H9 (cell line): ENCODE measurements around the gene TULP3. TPM values are rescaled to one million over a fixed set of nuclear protein-coding genes. Genes with fewer than 3 reads are reported as not detected.

Source experiments
- DNase-seq: peaks from one replicate; pipeline ENCODE4 v3.0.0-alpha.2; 2017
- H2AFZ ChIP-seq: one replicate; pipeline ENCODE4 v1.6.1; 2013; ENCODE audit warnings: mild to moderate bottlenecking, low read length, control low read depth, moderate library complexity
- H2AK5ac ChIP-seq: 2 replicates; pipeline ENCODE4 v1.6.1; 2013; ENCODE audit warnings: low read length, control low read depth, mixed read lengths; ENCODE audit not compliant: insufficient read length
- H2BK120ac ChIP-seq: one replicate; pipeline ENCODE4 v1.6.1; 2013; ENCODE audit warnings: low read depth, mild to moderate bottlenecking, low read length, control low read depth, inconsistent platforms; ENCODE audit not compliant: poor library complexity, severe bottlenecking
- H2BK12ac ChIP-seq: 2 replicates; pipeline ENCODE4 v1.6.1; 2013; ENCODE audit warnings: low read length, control low read depth, mixed read lengths, low read depth; ENCODE audit not compliant: insufficient read length
- H2BK15ac ChIP-seq: 2 replicates; pipeline ENCODE4 v1.6.1; 2013; ENCODE audit warnings: low read depth, low read length, control low read depth
- H2BK20ac ChIP-seq: one replicate; pipeline ENCODE4 v1.6.1; 2013; ENCODE audit warnings: low read depth, mild to moderate bottlenecking, low read length, control low read depth, inconsistent platforms; ENCODE audit not compliant: poor library complexity, severe bottlenecking
- H2BK5ac ChIP-seq: 2 replicates; pipeline ENCODE4 v1.6.1; 2013; ENCODE audit warnings: low read length, control low read depth, mixed read lengths; ENCODE audit not compliant: insufficient read length
- H3K14ac ChIP-seq: 2 replicates; pipeline ENCODE4 v1.6.1; 2013; ENCODE audit warnings: low read length, control low read depth; ENCODE audit not compliant: insufficient read depth
- H3K18ac ChIP-seq: 2 replicates; pipeline ENCODE4 v1.6.1; 2013; ENCODE audit warnings: low read depth, mild to moderate bottlenecking, mixed read lengths, low read length, control low read depth; ENCODE audit not compliant: insufficient read length
- H3K23ac ChIP-seq: 2 replicates; pipeline ENCODE4 v1.6.1; 2013; ENCODE audit warnings: low read length, control low read depth, mixed read lengths, low read depth; ENCODE audit not compliant: insufficient read length
- H3K23me2 ChIP-seq: 2 replicates; pipeline ENCODE4 v1.6.1; 2013; ENCODE audit warnings: low read depth, mild to moderate bottlenecking, mixed read lengths, low read length, control low read depth; ENCODE audit not compliant: insufficient read length, poor library complexity, severe bottlenecking
- H3K27ac ChIP-seq: 2 replicates; pipeline ENCODE4 v1.5.1; 2013; ENCODE audit warnings: low read length, control low read depth, mixed read lengths, low read depth; ENCODE audit not compliant: insufficient read length
- H3K27me3 ChIP-seq: 2 replicates; pipeline ENCODE4 v1.6.1; 2013; ENCODE audit warnings: low read length, control low read depth, inconsistent platforms; ENCODE audit not compliant: insufficient read depth
- H3K4ac ChIP-seq: 2 replicates; pipeline ENCODE4 v1.6.1; 2013; ENCODE audit warnings: low read depth, mild to moderate bottlenecking, control low read depth, inconsistent platforms, low read length, moderate library complexity
- H3K4me1 ChIP-seq: 2 replicates; pipeline ENCODE4 v1.6.1; 2013; ENCODE audit warnings: low read length, control low read depth, inconsistent platforms; ENCODE audit not compliant: insufficient read depth
- H3K4me2 ChIP-seq: 2 replicates; pipeline ENCODE4 v1.6.1; 2013; ENCODE audit warnings: low read length, control low read depth, mixed read lengths; ENCODE audit not compliant: insufficient read length, insufficient read depth
- H3K56ac ChIP-seq: 2 replicates; pipeline ENCODE4 v1.6.1; 2013; ENCODE audit warnings: low read depth, mild to moderate bottlenecking, mixed read lengths, low read length, control low read depth; ENCODE audit not compliant: insufficient read length
- H3K79me1 ChIP-seq: 2 replicates; pipeline ENCODE4 v1.6.1; 2013; ENCODE audit warnings: low read depth, mild to moderate bottlenecking, moderate library complexity, low read length, control low read depth, inconsistent platforms; ENCODE audit not compliant: insufficient read depth, poor library complexity, severe bottlenecking
- H3K79me2 ChIP-seq: 2 replicates; pipeline ENCODE4 v1.6.1; 2013; ENCODE audit warnings: low read length, control low read depth, inconsistent platforms; ENCODE audit not compliant: insufficient read depth
- H3K9ac ChIP-seq: 2 replicates; pipeline ENCODE4 v1.6.1; 2013; ENCODE audit warnings: low read length, control low read depth, mixed read lengths; ENCODE audit not compliant: insufficient read length; ENCODE audit errors: extremely low read depth
- H3K9me3 ChIP-seq: one replicate; pipeline ENCODE4 v1.6.1; 2013; ENCODE audit warnings: low read depth, low read length, inconsistent platforms; ENCODE audit not compliant: control insufficient read depth
- H3T11ph ChIP-seq: one replicate; pipeline ENCODE4 v1.6.1; 2013; ENCODE audit warnings: mild to moderate bottlenecking, low read length, control low read depth, inconsistent platforms
- H4K20me1 ChIP-seq: one replicate; pipeline ENCODE4 v1.6.1; 2013; ENCODE audit not compliant: control insufficient read depth, insufficient read length, insufficient read depth
- H4K5ac ChIP-seq: 2 replicates; pipeline ENCODE4 v1.6.1; 2013; ENCODE audit warnings: low read depth, mild to moderate bottlenecking, mixed read lengths, low read length, control low read depth; ENCODE audit not compliant: insufficient read length
- H4K8ac ChIP-seq: replicated peaks from 2 replicates; pipeline ENCODE4 v1.6.1; 2013; ENCODE audit warnings: low read length, control low read depth, mixed read lengths, low read depth; ENCODE audit not compliant: insufficient read length
- H4K91ac ChIP-seq: 2 replicates; pipeline ENCODE4 v1.6.1; 2013; ENCODE audit warnings: low read depth, mild to moderate bottlenecking, moderate library complexity, mixed read lengths, low read length, control low read depth; ENCODE audit not compliant: insufficient read length
- H3K27ac Mint-ChIP-seq, 3 experiments: 2 replicates in 2 of 3; 3 replicates in 1 of 3; pipeline ENCODE4 v1.8.0; 2020 to 2021; ENCODE audit warnings: mixed read lengths in 3 of 3, mild to moderate bottlenecking in 1 of 3, moderate library complexity in 1 of 3
- H3K27me3 Mint-ChIP-seq: 2 replicates; pipeline ENCODE4 v1.8.0; 2021; ENCODE audit warnings: low read depth, mild to moderate bottlenecking, moderate library complexity, mixed read lengths
- H3K36me3 Mint-ChIP-seq, 3 experiments: 2 replicates in 2 of 3; 3 replicates in 1 of 3; pipeline ENCODE4 v1.8.0; 2020 to 2021; ENCODE audit warnings: low read depth in 3 of 3, mixed read lengths in 3 of 3; ENCODE audit not compliant: insufficient read depth in 1 of 3
- H3K4me1 Mint-ChIP-seq, 2 experiments: 2 replicates each; pipeline ENCODE4 v1.8.0; 2020; ENCODE audit warnings: mixed read lengths in 2 of 2
- H3K4me3 Mint-ChIP-seq, 2 experiments: 2 replicates in 1 of 2; 3 replicates in 1 of 2; pipeline ENCODE4 v1.8.0; 2020 to 2021; ENCODE audit warnings: mild to moderate bottlenecking in 2 of 2, mixed read lengths in 2 of 2, moderate library complexity in 1 of 2
- H3K9me3 Mint-ChIP-seq, 2 experiments: 2 replicates in 1 of 2; 3 replicates in 1 of 2; pipeline ENCODE4 v1.8.0; 2020; ENCODE audit warnings: mild to moderate bottlenecking in 2 of 2, mixed read lengths in 2 of 2, moderate library complexity in 1 of 2
- WGBS: extraction: QIAGEN DNeasy Blood & Tissue Kit; methylation state at CpG from one replicate; pipeline ENCODE4 v1.1.7; 2013; ENCODE audit warnings: missing lambda C conversion rate, low lambda C conversion rate, mixed read lengths; ENCODE audit not compliant: insufficient read length; ENCODE audit errors: extremely low coverage; 5-methylcytosine and 5-hydroxymethylcytosine counted together
- total RNA-seq: library from RNA; stranded (reverse); gene quantifications from 2 replicates; pipeline ENCODE4 v1.2.1, GENCODE V29; 2021
- TF ChIP-seq, protein P1 (sequence below): fragments of 200-600 bp; sonication (generic); conservative IDR thresholded peaks from 3 replicates; pipeline ENCODE4 v1.8.0; 2021; ENCODE audit warnings: antibody characterized with exemption, mild to moderate bottlenecking

The TULP3 gene
- total RNA-seq, 1 experiment from 2014 or later: 22.3 TPM

- no peak overlapping the region for H2BK12ac ChIP-seq
- no peak overlapping the region for H3K4ac ChIP-seq
- peaks cover 4 to 5% (median 4%) of the 10 kb centered on the region in 3 experiments for H3K36me3 Mint-ChIP-seq
- no peak overlapping the region for H2AK5ac ChIP-seq
- no peak overlapping the region for H4K8ac ChIP-seq
- H3K4me3 Mint-ChIP-seq: no peak overlapping the region
- H3K9me3 ChIP-seq: no peaks in the 10 kb centered on the region
- H3K27me3 Mint-ChIP-seq: peaks cover 4% of the 10 kb centered on the region
- no peak overlapping the region for H3K14ac ChIP-seq
- peak; percentile 96 for DNase-seq
- H4K91ac ChIP-seq: no peak overlapping the region
- no peak overlapping the region for H3K18ac ChIP-seq
- no peak overlapping the region for H2BK20ac ChIP-seq
- no peak overlapping the region for H2AFZ ChIP-seq
- no peak overlapping the region for H2BK120ac ChIP-seq
- H3K9me3 Mint-ChIP-seq: no peaks in the 10 kb centered on the region
- TF ChIP-seq, protein P1, sequence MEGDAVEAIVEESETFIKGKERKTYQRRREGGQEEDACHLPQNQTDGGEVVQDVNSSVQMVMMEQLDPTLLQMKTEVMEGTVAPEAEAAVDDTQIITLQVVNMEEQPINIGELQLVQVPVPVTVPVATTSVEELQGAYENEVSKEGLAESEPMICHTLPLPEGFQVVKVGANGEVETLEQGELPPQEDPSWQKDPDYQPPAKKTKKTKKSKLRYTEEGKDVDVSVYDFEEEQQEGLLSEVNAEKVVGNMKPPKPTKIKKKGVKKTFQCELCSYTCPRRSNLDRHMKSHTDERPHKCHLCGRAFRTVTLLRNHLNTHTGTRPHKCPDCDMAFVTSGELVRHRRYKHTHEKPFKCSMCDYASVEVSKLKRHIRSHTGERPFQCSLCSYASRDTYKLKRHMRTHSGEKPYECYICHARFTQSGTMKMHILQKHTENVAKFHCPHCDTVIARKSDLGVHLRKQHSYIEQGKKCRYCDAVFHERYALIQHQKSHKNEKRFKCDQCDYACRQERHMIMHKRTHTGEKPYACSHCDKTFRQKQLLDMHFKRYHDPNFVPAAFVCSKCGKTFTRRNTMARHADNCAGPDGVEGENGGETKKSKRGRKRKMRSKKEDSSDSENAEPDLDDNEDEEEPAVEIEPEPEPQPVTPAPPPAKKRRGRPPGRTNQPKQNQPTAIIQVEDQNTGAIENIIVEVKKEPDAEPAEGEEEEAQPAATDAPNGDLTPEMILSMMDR: peak; percentile 96
- H3K56ac ChIP-seq: no peak overlapping the region
- no peaks in the 10 kb centered on the region for H3K27me3 ChIP-seq
- H2BK5ac ChIP-seq: no peak overlapping the region
- no peaks in the 10 kb centered on the region for H3K79me2 ChIP-seq
- H3K27ac ChIP-seq: no peak overlapping the region
- H3T11ph ChIP-seq: no peak overlapping the region
- no peaks in the 10 kb centered on the region for H3K79me1 ChIP-seq
- H3K23me2 ChIP-seq: no peaks in the 10 kb centered on the region
- H3K4me2 ChIP-seq: no peak overlapping the region
- H4K5ac ChIP-seq: no peak overlapping the region
- H3K4me1 Mint-ChIP-seq: peaks cover 12 to 41% of the 10 kb centered on the region in 2 experiments
- H3K23ac ChIP-seq: no peak overlapping the region
- no peak overlapping the region for H3K9ac ChIP-seq
- no peaks in the 10 kb centered on the region for H3K4me1 ChIP-seq
- H2BK15ac ChIP-seq: no peak overlapping the region
- no CpG with 5 or more reads among the region's 11 CpGs for WGBS
- H3K27ac Mint-ChIP-seq: no peak overlapping the region; a peak in 1 of 7 replicates
- no peaks in the 10 kb centered on the region for H4K20me1 ChIP-seq
Measured at GRCh38 chr12:2853626-2854025, 37.1 kb upstream of the TULP3 start.
